ENCODE measurements around the gene PAGR1. TPM values are rescaled to one million over a fixed set of nuclear protein-coding genes. Genes with fewer than 3 reads are reported as not detected.

The PAGR1 gene
- total and polyA plus RNA-seq, 2 of the 13 experiments (the other 11 are each of a cell fraction or from before 2014, with no cell fraction given), result 9.8 to 66.4 TPM

- TF ChIP-seq AHDC1 (CRISPR knock-in tag; IDR thresholded peaks at IDR 0.05; ENCODE audit: borderline replicate concordance) (0 out of 2 replicates have a peak, but pooled peaks have one; percentile 1), HDAC1 (CRISPR knock-in tag; IDR thresholded peaks at IDR 0.05) (peak; percentile 8), MXD4 (CRISPR knock-in tag; IDR thresholded peaks at IDR 0.05) (peak; percentile 2; the same call in 1 of the 2 replicates), SP4 (CRISPR knock-in tag; IDR thresholded peaks at IDR 0.05) (0 out of 2 replicates have a peak, but pooled peaks have one; percentile 19), ZNF891 (CRISPR knock-in tag; IDR thresholded peaks at IDR 0.05) (0 out of 2 replicates have a peak, but pooled peaks have one; percentile 2), REST (IDR thresholded peaks at IDR 0.05; ENCODE audit: borderline replicate concordance in 1 of 2, low read depth in 1 of 2, low read length in 2 of 2) (no peak), PAX8 (CRISPR knock-in tag; IDR thresholded peaks at IDR 0.05; ENCODE audit: borderline replicate concordance) (0 out of 2 replicates have a peak, but pooled peaks have one; percentile 19), ZNF263 (CRISPR knock-in tag; IDR thresholded peaks at IDR 0.05) (0 out of 2 replicates have a peak, but pooled peaks have one; percentile 23), RXRA (CRISPR knock-in tag; IDR thresholded peaks at IDR 0.05) (0 out of 2 replicates have a peak, but pooled peaks have one; percentile 22), ZNF687 (CRISPR knock-in tag; IDR thresholded peaks at IDR 0.05) (peak; percentile 57), ZC3H13 (CRISPR knock-in tag; IDR thresholded peaks at IDR 0.05) (0 out of 2 replicates have a peak, but pooled peaks have one; percentile 32), ERF (CRISPR knock-in tag; IDR thresholded peaks at IDR 0.05) (0 out of 2 replicates have a peak, but pooled peaks have one; percentile 22), ELF3 (CRISPR knock-in tag; IDR thresholded peaks at IDR 0.05) (0 out of 2 replicates have a peak, but pooled peaks have one; percentile 9), HOXA9 (CRISPR knock-in tag; IDR thresholded peaks at IDR 0.05; ENCODE audit: borderline replicate concordance) (0 out of 2 replicates have a peak, but pooled peaks have one; percentile 49), TOE1 (CRISPR knock-in tag; IDR thresholded peaks at IDR 0.05) (no peak)
Measured at GRCh38 chr16:29811896-29812665, 3.9 kb upstream of the PAGR1 start, which contains the start of gene PRRT2 (continued).

Measured in HepG2 (cell line).